Occipital lobe (tissue), 2 donors: ENCODE results near the gene KNOP1. TPM values are rescaled to one million over a fixed set of nuclear protein-coding genes. Genes with fewer than 3 reads are reported as not detected.
A peak's percentile ranks its signal among the peaks of the same experiment; 100 is the strongest.
"Not testable (repeated sequence)": the region's sequence is repeated elsewhere in the genome, so short reads cannot be mapped to it uniquely, and the experiment has no call there.

Source experiments
- DNase-seq: peaks from one replicate; lab custom pipeline; 2025; lab: John Stamatoyannopoulos, UW
- total RNA-seq: library from RNA; depleted of rRNA; stranded (reverse); fragments of >200 nt; gene quantifications from one replicate; pipeline ENCODE4 v1.2.3, GENCODE V29; 2014

The KNOP1 gene
- total RNA-seq, 1 donor from 2014 or later = 20.1 TPM

- peak; percentile 68 for DNase-seq
These were observed 34.4 kb downstream of the KNOP1 start for GRCh38 chr16:19683453-19684236.

GRCh38 chr16:19681637-19682036 lies 36.4 kb downstream of the KNOP1 start:
- no peak for DNase-seq

GRCh38 chr16:19680881-19681340 lies 37.1 kb downstream of the KNOP1 start:
- DNase-seq = no peak

- not testable (repeated sequence) for DNase-seq
These were observed 38.7 kb downstream of the KNOP1 start for GRCh38 chr16:19679281-19679680.

- DNase-seq = no peak
These were observed 39.2 kb downstream of the KNOP1 start for GRCh38 chr16:19678804-19679203.

- DNase-seq = peak; percentile 41
These were observed 40.6 kb downstream of the KNOP1 start for GRCh38 chr16:19677402-19677801.

- no peak for DNase-seq
These were observed 43.5 kb downstream of the KNOP1 start for GRCh38 chr16:19674485-19674884.

- DNase-seq = no peak
These were observed 45.6 kb downstream of the KNOP1 start for GRCh38 chr16:19672378-19672777.

- peak; percentile 42 for DNase-seq
These were observed 51.5 kb downstream of the KNOP1 start for GRCh38 chr16:19666477-19666876.

- not testable (repeated sequence) for DNase-seq
These were observed 52.7 kb downstream of the KNOP1 start for GRCh38 chr16:19665313-19665712.

- DNase-seq = no peak
These were observed 53.9 kb downstream of the KNOP1 start for GRCh38 chr16:19664166-19664565.

- DNase-seq = no peak
These were observed 55.7 kb downstream of the KNOP1 start for GRCh38 chr16:19662351-19662750.

- no peak for DNase-seq
These were observed 57.6 kb downstream of the KNOP1 start for GRCh38 chr16:19660432-19660831.

- no peak for DNase-seq
These were observed 58.5 kb downstream of the KNOP1 start for GRCh38 chr16:19659554-19659953.

GRCh38 chr16:19657831-19658230 lies 60.2 kb downstream of the KNOP1 start:
- no peak for DNase-seq

- DNase-seq = no peak
These were observed 62.7 kb downstream of the KNOP1 start for GRCh38 chr16:19655242-19655777.

- no peak for DNase-seq
These were observed 63.9 kb downstream of the KNOP1 start for GRCh38 chr16:19654147-19654546.

Other genes with a start within 250 kb of the KNOP1 start
- 29.9 TPM for gene GDE1, start 196.1 kb downstream of the KNOP1 start, total RNA-seq
- gene CCP110, start 194.3 kb downstream of the KNOP1 start, total RNA-seq = 85.5 TPM
- 43.2 TPM for gene VPS35L, start 162.5 kb downstream of the KNOP1 start, total RNA-seq
- 10.8 TPM for gene IQCK, start within 50 bp of the KNOP1 start, total RNA-seq
- gene GPRC5B, start 166.6 kb upstream of the KNOP1 start, total RNA-seq = 39.3 TPM